ENCODE measurements around the gene BMPR1A.

DNA sequence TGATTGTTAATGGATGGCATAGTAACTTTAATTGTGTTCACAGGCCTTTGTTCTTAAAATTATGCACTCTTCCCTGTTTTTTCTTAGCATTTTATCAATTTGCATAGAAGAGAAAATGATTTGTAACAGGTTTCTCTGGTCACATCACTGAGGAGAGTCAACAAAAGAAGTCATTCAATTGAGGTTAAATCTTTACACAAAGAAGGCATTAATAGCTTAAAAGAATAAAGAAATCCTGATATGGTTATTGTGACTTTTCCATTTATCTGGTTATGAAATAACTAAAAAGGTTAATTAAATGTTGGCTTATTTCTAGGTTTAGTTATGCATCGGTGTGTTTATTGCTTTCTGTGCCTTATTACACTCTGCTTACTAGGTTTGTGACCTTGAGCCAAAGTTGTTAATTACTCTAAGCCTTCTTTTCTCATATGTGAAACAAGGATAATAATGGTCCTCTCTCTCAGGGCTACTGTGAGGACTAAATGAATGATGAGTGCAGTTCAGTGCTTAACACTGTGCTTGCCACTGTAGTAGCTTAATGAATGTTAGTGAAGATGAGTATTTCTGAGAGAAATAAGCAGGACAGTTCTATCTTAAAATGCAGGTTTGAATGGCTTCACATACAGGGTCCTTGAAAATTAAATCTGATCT, 12.1 kb downstream of the BMPR1A start:
- TF ChIP-seq, protein P1, sequence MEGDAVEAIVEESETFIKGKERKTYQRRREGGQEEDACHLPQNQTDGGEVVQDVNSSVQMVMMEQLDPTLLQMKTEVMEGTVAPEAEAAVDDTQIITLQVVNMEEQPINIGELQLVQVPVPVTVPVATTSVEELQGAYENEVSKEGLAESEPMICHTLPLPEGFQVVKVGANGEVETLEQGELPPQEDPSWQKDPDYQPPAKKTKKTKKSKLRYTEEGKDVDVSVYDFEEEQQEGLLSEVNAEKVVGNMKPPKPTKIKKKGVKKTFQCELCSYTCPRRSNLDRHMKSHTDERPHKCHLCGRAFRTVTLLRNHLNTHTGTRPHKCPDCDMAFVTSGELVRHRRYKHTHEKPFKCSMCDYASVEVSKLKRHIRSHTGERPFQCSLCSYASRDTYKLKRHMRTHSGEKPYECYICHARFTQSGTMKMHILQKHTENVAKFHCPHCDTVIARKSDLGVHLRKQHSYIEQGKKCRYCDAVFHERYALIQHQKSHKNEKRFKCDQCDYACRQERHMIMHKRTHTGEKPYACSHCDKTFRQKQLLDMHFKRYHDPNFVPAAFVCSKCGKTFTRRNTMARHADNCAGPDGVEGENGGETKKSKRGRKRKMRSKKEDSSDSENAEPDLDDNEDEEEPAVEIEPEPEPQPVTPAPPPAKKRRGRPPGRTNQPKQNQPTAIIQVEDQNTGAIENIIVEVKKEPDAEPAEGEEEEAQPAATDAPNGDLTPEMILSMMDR (IDR thresholded peaks at IDR 0.05), result no peak
- no peak for TF ChIP-seq POLR2A (IDR thresholded peaks at IDR 0.05)

Data from right lobe of liver (tissue), 4 donors.